GM21447 (cell line): Measurements from ENCODE around the gene UGT1A1.

ENCODE experiments used
- ATAC-seq: cut with Tn5 transposase; IDR thresholded peaks from one replicate; pipeline ENCODE4 v1.9.1; 2021; ENCODE audit not compliant: unreplicated experiment

Gene UGT1A1

DNA sequence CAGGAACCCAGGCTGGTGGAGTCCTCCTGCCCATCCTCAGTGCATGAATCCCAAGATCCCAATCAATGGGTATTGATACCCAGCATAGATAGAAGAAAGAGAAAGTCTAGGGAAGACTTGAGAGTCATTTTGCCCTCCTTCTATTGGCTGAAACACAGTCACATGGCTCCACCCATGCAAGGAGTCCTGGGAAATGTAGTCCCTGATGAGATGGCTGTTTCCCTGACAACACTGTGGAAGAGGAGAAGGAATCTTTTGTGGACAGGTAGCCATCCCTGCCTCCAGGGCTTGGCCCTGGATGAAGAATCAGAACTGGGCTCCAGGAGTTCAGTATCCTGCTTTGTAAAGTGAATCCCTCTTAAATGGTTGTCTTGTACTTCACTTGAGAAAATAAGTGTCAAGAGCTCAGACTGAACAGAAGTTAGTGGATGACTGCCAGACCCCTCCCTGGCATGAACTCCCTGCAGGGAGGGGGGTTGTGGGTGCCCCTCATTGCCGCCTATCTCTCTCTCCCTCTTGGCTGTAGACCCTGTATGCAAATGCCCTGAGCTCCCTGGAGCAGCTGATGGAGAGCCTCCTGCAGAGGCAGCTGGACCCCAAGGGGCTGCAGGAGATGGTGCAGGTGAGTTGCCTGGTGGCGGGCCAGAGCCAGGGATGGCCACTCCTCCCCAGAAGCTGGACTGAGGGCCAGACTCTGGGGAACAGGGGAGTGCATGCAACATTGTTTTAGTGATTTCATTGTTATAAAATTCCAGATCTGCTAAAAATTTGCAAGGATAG lies 54.2 kb downstream of the UGT1A1 start:
- ATAC-seq, result no peak

DNA sequence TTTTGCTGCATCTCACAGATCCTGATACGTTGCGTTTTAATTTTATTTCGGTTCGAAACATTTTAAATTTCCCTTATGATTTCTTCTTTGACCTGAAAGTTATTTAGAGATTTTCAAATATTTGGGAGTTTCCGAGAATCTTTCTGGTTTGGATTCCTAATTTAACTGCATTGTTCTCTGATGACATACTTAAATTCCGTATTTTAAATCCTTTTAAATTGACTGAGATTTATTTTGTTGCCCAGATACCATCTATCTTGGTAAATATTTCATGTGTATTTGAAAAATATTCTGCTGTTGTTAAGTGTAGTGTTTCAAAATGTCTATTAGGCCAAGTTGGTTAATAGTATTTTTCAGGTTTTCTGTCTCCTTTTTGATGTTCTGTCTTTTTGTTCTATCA lies 55.8 kb downstream of the UGT1A1 start:
- ATAC-seq, result no peak

DNA sequence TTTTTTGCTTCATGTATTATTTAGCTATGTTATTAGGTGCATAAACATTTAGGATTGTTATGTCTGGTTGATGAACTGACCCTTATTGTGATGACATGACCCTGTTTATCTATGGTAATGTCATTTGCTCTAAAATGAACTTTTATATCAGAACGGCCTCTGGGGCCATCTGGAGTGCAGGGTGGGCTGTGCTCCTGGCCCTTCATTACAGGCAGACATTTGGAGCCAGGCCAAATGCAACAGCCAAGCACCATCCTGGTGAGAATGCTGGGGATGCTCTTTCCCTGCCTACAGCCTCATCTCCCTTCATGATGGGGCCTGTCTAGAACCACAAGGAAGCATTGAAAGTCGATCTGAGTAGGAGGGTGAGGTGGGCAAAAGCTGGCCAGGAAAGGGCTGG lies 56.3 kb downstream of the UGT1A1 start:
- ATAC-seq, result no peak

DNA sequence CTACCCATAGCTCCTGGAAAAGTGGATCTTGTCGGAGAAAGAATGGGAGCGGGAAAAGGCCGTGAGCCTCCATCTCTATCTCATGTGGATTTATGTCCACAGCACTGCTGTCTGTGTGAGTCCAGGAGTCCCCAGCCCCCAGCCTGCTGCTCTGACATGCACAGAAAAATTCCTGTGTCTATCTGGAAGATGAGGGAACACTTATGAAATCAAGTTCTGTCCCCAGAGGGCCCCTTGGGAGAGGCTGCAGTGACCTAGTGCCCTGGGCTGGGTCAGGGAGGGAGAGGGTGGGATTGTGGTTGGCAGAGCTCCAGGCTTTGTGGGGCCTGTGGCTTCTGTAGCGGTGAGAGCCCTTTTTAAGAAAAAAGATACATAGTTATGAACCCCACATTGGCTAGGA lies 56.7 kb downstream of the UGT1A1 start:
- no peak for ATAC-seq

DNA sequence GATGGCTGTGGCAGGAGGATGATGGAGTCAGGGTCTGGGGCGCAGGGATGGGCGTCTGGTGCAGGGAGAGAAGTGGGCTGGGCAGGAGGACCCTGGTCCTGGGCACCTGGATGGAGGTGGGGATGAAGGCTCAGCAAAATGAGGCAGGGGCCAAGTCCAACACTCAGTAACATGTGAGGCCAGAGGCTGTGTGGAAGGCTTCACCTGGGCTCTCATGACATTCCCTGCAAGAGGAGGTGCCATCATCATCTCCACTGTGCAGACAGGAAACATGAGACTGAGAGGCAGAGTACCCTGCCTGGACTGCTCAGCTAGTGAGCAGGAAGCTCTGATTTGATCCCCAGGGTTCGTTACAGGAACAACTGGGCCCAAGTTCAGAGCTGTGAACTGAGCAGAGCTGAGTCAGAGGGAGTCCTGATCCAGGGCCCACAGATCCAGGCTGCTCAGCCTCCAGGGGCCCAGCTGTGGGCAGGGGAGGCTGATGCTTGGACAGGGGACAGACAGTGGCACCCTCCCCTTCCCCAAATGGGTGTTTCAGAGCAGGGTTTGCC lies 57.4 kb downstream of the UGT1A1 start:
- no peak for ATAC-seq

DNA sequence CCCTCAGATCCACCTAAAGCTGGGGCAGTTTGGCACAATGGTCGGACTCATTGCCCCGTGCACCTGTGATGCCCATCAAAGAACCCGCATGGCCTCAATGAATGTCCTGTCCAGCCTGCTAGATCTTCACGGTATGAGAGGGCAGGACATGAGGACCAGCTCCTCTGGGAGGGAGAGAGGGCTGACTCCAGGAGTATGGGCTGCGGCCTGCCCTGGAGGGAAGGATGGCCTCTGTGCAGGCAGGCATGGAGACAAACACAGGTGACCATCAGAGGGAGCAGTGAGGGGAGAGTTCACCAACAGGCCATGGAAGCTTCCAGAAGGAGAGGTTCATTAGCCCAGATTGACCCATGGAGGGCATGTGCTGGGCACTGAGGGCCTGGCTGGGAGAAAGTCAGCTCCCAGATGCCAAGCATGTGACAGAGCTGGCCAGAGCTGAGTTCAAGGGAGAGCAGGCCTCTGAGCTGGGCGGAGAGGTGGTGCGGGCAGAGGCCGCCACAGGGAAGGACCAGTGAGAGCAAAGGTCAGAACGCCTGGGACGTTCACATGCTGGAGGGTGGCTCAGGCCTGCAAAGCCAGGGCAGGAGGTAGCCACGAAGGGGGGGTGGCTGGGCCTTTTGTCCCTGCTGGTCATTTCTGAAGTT lies 58.0 kb downstream of the UGT1A1 start:
- ATAC-seq, result no peak

DNA sequence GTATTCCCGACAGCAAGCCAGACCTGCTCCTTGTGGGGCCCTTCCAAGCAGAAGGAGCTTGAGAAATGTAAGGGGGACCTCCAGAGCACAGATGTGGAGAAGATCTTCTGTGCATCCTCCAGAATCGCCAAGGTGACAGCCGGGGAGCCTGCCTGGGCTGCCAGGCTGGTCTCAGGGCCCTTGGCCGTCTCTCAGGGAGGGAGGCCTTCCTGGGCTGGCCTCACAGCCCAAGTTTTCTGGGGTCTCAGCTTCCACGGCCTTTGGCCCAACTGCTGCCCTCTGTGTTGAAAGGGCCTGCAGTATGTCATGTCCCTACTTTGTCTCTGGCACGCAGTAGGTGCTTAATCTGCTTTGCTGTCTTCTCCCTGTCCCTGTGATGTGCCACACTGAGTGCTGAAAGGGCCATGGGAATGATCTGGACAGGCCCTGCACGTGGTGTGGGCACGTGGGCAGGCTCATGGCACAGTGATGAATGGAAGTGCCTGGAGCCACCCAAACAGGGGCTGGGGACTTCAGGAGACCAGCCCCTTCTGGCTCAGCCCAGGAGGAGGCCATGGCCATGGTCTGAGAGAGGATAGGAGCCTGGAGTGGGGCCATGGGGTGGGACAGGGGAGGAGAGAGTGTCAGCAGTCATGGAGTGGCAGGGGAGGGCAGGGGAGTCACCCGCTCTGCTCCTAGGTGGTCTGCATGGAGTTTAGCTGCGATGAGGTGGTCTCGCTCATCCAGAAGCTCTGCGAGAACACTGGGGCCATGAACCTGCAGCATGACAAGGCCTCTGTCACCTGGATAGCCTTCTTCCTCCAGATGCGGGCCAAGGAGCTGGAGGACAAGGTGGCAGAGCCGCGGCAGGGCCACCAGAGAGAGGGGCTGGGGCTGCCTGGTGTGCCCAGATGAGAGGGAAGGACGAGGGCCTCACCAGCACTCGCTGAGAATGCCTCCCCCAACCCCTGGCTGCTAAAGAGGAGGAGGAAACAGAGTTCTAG lies 58.9 kb downstream of the UGT1A1 start:
- ATAC-seq, result no peak

DNA sequence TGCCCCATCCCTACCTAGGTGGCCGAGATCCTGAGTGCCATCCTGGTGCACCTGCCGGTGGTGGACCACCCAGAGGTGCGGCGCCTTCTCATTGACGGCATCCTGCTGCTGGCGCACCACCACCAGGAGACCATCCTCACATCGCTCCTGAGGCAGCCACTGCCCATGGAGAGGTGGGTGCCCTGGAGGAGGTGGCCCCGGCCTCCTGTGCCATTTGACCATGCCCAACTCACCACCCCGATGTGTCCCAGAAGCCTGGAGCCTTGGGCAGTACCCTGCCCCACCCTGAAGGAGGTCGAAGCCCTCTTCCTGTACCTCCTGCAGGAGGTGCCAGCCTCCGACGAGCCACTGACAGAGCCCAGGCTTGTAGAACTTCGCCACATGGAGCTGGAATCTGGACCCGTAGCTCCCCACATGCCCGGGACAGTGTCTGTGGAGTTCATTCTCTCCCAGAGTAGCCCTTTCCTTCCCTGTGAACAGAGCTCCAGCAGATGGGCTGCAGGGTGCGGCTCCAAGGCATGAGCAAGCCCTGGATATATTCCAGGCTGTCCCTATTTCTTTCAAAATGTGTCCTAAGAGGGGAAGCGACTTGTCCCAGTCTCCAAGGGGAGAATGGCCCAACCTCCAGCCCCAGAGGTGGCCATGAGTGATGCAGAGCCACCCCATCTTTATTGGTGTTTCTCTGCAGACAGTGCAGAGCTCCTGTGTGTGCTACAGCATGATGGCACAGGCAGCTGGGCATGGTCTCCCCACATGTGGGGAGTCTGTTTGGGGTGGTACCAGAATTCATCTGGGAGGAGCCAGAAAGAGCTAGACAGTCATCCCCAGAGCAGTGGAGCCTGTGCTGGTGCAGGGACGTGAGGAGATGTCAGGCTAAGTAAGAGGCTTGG lies 60.1 kb downstream of the UGT1A1 start:
- no peak for ATAC-seq

DNA sequence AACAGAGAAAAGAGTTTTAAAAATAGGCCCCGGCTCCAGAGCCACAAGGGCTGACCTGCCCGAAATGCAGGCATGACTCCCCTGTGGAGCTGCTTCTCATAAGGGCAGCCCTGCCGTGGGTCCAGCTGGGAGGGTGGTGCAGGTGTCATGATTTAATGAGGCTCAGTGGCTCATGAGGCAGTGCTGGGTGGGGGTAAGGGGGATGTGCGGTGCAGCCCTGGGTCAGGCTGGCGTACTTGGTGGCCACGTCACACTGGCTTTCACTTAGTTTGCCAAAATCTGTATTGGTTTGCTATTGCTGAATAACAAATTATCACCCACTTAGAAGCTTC lies 60.7 kb downstream of the UGT1A1 start:
- ATAC-seq, result no peak

DNA sequence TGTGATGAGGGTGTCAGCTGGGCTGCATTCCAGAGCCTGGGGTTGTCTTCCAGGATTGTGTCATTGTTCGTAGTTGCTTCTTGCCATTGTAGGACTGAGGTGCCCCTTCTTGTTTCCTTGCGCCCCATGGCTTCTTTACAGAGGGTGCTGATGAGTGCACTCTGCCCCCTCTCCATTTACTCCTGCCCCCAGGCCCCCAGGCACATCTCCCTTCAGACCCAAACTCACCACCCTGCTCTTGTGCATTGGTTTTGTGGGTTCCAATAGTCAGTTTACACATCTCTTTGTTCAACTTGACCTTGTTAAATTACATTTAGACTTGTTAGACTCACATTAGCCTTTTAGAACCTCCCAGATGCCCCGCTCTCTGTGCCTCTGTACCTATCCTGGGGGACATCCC lies 61.1 kb downstream of the UGT1A1 start:
- no peak for ATAC-seq

DNA sequence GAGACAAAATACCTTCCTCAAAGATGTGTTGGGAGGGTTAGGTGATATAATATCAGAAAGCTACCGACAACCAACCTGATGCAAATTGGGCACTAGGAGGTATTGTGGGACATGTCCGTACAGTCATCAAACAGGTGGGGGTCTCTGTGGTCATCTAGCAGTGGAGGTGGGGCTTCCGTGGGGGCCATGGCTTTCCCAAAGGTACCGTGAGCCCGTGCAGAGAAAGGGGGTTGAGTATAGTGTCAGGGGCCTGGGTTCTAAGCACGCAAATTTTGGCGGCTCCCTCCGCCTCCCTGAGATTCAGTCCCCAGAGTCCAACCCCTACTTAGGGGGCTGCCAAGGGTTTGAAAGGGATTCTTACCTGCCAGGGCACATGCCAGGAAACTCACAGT lies 61.6 kb downstream of the UGT1A1 start:
- ATAC-seq, result no peak

DNA sequence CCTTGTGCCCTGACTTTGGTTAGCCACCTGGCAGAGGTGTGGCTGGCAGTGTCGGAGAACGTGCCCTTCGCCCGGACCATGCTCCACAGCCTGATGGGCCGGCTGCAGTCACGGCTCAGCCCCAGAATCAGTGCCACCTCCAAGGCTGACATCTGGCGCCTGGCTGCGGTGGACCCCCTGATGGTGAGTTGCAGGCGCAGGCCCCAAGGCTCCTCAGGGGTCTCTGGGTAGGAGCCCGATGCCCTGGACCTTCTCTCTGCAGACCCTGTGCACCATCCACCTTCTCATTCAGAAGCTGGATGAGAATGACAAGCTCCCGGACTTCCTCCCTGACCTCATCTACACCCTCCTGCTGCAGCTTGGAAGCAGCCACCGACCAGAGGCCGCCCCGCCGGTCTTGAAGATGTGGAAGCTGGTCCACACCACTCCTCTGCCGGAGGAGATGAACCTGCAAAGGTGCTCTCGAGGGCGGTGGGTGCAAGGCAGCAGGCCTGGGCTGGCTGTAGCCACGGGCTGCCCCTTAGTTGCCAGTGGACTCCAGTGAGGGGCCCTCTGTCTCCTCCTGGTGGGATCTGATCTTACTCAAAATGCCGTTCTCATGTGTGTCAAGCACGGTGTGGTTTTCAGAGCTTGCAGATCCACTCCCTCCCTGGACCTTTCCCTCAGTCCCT lies 62.2 kb downstream of the UGT1A1 start:
- ATAC-seq, result no peak
